NT2/D1 (cell line): ENCODE data around the gene ADH7.

Experiments
- DNase-seq: peaks from one replicate; pipeline ENCODE4 v3.0.0-alpha.2; 2011; ENCODE audit warnings: low read depth, low spot score
- H3K27me3 ChIP-seq: 2 replicates; pipeline ENCODE4 v1.6.0; 2011; ENCODE audit warnings: mild to moderate bottlenecking; ENCODE audit not compliant: insufficient read length, insufficient read depth
- H3K36me3 ChIP-seq: 2 replicates; pipeline ENCODE4 v1.6.1; 2011; ENCODE audit warnings: mild to moderate bottlenecking, low read length, mixed read lengths; ENCODE audit not compliant: insufficient read depth, insufficient read length
- H3K4me1 ChIP-seq: 2 replicates; pipeline ENCODE4 v1.5.1; 2011; ENCODE audit not compliant: insufficient read depth, insufficient read length
- H3K4me3 ChIP-seq: 2 replicates; pipeline ENCODE4 v1.5.1; 2011; ENCODE audit warnings: low read depth; ENCODE audit not compliant: insufficient read length
- H3K9ac ChIP-seq: 2 replicates; pipeline ENCODE4 v1.6.0; 2011; ENCODE audit warnings: low read depth; ENCODE audit not compliant: insufficient read length
- H3K9me3 ChIP-seq: 2 replicates; pipeline ENCODE4 v1.5.1; 2011; ENCODE audit warnings: mild to moderate bottlenecking, low read length; ENCODE audit not compliant: insufficient read depth
- SUZ12 ChIP-seq: IDR thresholded peaks from 2 replicates; pipeline ENCODE4 v1.6.1; 2011; ENCODE audit not compliant: insufficient read length, insufficient read depth; ENCODE audit errors: extremely low read depth
- YY1 ChIP-seq: IDR thresholded peaks from 2 replicates; pipeline ENCODE4 v1.6.1; 2011; ENCODE audit not compliant: insufficient read length, insufficient read depth
- ZNF274 ChIP-seq: IDR thresholded peaks from 2 replicates; pipeline ENCODE4 v1.6.1; 2011; ENCODE audit warnings: mild to moderate bottlenecking, low read depth, low read length

The ADH7 gene

GRCh38 chr4:99435154-99435553, at the start of gene ADH7:
TSS of gene ADH7 (minus strand) at chr4:99435342. CDS start at chr4:99435233, 109 bp downstream.
- Histone ChIP-seq H3K4me1 (no peaks in the 10 kb centered on the region), H3K36me3 (no peaks in the 10 kb centered on the region), H3K27me3 (no peaks in the 10 kb centered on the region), H3K4me3 (no peak within 1 kb of the TSS), H3K9me3 (no peaks in the 10 kb centered on the region), H3K9ac (no peak within 1 kb of the TSS)
- TF ChIP-seq YY1, result no peak
- TF ChIP-seq ZNF274, result no peak
- TF ChIP-seq SUZ12, result no peak
- DNase-seq, result no peak

GRCh38 chr4:99483636-99484035, 48.5 kb upstream of the ADH7 start:
- Histone ChIP-seq H3K9me3 (peaks cover 46% of the 10 kb centered on the region), H3K27me3 (no peaks in the 10 kb centered on the region), H3K9ac (no peak overlapping the region), H3K4me3 (no peak overlapping the region), H3K36me3 (no peaks in the 10 kb centered on the region), H3K4me1 (no peaks in the 10 kb centered on the region)
- TF ChIP-seq YY1, result no peak
- TF ChIP-seq ZNF274, result no peak
- DNase-seq, result no peak

DNA sequence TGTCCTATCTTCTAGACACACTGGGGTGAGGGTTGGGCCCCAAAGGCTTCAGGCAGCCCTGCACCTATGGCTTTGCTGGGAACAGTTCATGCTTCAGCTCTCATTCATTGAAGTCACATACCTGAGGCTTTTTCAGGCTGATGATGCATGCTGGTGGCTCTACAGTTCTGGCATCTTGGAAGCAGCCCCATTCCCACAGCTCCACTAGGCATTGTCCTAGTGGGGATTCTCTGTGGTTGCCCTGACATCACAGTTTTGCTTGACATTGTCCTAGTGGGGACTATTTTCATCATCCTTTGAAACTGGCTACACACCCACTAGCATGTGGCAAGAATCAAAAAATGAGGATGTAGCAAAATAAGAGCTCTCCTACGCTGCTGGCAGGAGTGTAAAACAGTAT, 38.0 kb upstream of the ADH7 start:
- Histone ChIP-seq H3K4me3 (no peak overlapping the region), H3K4me1 (no peaks in the 10 kb centered on the region), H3K27me3 (no peaks in the 10 kb centered on the region), H3K9me3 (no peaks in the 10 kb centered on the region), H3K36me3 (no peaks in the 10 kb centered on the region), H3K9ac (no peak overlapping the region)
- TF ChIP-seq ZNF274 (no peak), YY1 (no peak)
- DNase-seq, result no peak

- no peaks in the 10 kb centered on the region for H3K4me1 ChIP-seq
- no peaks in the 10 kb centered on the region for H3K27me3 ChIP-seq
- DNase-seq, result no peak
- H3K36me3 ChIP-seq, result no peaks in the 10 kb centered on the region
- H3K9me3 ChIP-seq, result no peaks in the 10 kb centered on the region
- no peak overlapping the region for H3K4me3 ChIP-seq
- TF ChIP-seq YY1 (no peak), SUZ12 (no peak), ZNF274 (no peak)
- H3K9ac ChIP-seq, result no peak overlapping the region
These were observed 36.8 kb upstream of the ADH7 start for GRCh38 chr4:99471896-99472295.

GRCh38 chr4:99471349-99471748, 36.2 kb upstream of the ADH7 start:
- Histone ChIP-seq H3K27me3 (no peaks in the 10 kb centered on the region), H3K4me3 (no peak overlapping the region), H3K9ac (no peak overlapping the region), H3K9me3 (no peaks in the 10 kb centered on the region), H3K36me3 (no peaks in the 10 kb centered on the region), H3K4me1 (no peaks in the 10 kb centered on the region)
- no peak for DNase-seq
- no peak for TF ChIP-seq YY1
- TF ChIP-seq SUZ12, result no peak
- no peak for TF ChIP-seq ZNF274

GRCh38 chr4:99468889-99469288, 33.7 kb upstream of the ADH7 start:
- Histone ChIP-seq H3K4me1 (no peaks in the 10 kb centered on the region), H3K9me3 (no peaks in the 10 kb centered on the region), H3K27me3 (no peaks in the 10 kb centered on the region), H3K36me3 (no peaks in the 10 kb centered on the region), H3K9ac (no peak overlapping the region), H3K4me3 (no peak overlapping the region)
- DNase-seq, result no peak
- no peak for TF ChIP-seq SUZ12
- no peak for TF ChIP-seq YY1
- no peak for TF ChIP-seq ZNF274

GRCh38 chr4:99467887-99468286, 32.7 kb upstream of the ADH7 start:
- H3K4me3 ChIP-seq, result no peak overlapping the region
- H3K9ac ChIP-seq, result no peak overlapping the region
- no peaks in the 10 kb centered on the region for H3K9me3 ChIP-seq
- H3K4me1 ChIP-seq, result no peaks in the 10 kb centered on the region
- H3K27me3 ChIP-seq, result no peaks in the 10 kb centered on the region
- H3K36me3 ChIP-seq, result no peaks in the 10 kb centered on the region
- TF ChIP-seq SUZ12 (no peak), ZNF274 (no peak), YY1 (no peak)
- no peak for DNase-seq

DNA sequence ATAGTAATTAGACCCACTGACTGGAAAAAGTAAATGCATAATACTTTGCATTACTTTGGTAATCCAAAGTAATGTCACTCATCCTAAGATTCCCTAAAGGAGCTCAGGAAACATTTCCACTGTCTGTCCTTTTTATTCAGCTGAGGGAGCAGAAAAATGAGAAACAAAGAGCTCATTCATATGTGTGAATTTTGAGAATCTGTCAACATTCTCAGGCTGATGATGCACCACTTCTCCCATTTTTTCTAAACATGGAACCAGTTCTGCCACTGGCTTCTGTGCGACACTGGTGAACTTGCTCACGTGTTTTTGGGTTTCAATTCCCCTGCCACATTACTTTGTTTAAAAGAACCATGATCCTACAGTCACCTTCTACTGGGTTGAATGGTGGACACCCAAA, 28.4 kb upstream of the ADH7 start:
- TF ChIP-seq YY1 (no peak), SUZ12 (no peak), ZNF274 (no peak)
- H3K27me3 ChIP-seq, result no peaks in the 10 kb centered on the region
- no peaks in the 10 kb centered on the region for H3K4me1 ChIP-seq

More for the DNA sequence above, 28.4 kb upstream of the ADH7 start:
- Histone ChIP-seq H3K9me3 (no peaks in the 10 kb centered on the region), H3K9ac (no peak overlapping the region), H3K36me3 (no peaks in the 10 kb centered on the region), H3K4me3 (no peak overlapping the region)
- DNase-seq, result no peak
